Measurements from ENCODE around the gene ENG. TPM values are rescaled to one million over a fixed set of nuclear protein-coding genes. Genes with fewer than 3 reads are reported as not detected.

ENG gene
- polyA plus RNA-seq, 3 donors = 15.7 to 26.0 (median 17.9) TPM

DNA sequence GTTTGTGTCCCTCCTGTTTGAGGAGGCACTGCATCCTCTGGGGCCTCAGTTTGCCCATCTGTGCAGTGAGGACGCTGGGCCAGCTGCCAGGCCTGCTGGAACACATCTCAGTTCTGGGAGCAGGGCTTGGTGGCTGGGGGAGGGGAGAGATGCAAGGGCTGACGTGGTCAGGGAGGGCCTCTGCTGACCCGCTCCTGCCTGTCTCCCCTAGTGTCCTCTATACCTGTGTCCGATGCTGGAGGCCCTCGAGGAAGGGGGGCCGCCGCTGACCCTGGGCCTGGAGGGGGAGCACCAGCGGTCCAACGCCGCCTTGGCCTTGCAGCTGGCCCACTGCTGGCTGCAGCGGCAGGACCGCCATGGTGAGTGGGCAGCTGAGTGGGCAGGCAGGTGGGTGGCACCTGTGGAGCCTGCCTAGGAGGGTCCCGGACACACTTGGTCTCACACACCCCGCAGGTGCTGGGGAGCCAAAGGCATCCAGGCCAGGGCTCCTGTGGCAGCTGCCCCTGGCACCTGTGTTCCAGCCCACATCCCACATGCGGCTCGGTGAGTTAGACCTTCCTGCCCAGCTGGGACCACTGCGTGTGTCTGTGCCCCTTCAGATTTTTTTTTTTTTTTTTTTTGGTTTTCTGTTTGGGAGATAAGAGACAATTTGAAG lies 46.0 kb downstream of the ENG start:
- Mint-ChIP-seq H3K27ac (no peak overlapping the region), H3K4me3 (no peak overlapping the region)
- peaks cover 37 to 47% of the 10 kb centered on the region in 2 donors for H3K36me3 ChIP-seq (replicated peaks in 1 of 2; ENCODE audit: control insufficient read depth in 1 of 2, insufficient read depth in 2 of 2, low read length in 2 of 2)

GRCh38 chr9:127806871-127807270 lies 47.6 kb downstream of the ENG start:
- H2AFZ ChIP-seq (ENCODE audit: insufficient read depth, low read depth, low read length, poor library complexity, severe bottlenecking) = no peak overlapping the region
- no peak overlapping the region for H3K4me3 ChIP-seq (replicated peaks in 1 of 3; ENCODE audit: low read depth in 2 of 3, low read length in 3 of 3)
- peaks cover 27 to 32% of the 10 kb centered on the region in 2 donors for H3K36me3 ChIP-seq (replicated peaks in 1 of 2; ENCODE audit: control insufficient read depth in 1 of 2, insufficient read depth in 2 of 2, low read length in 2 of 2)
- no peaks in the 10 kb centered on the region for H3K9me3 ChIP-seq (replicated peaks in 1 of 2; ENCODE audit: control insufficient read depth in 1 of 2, insufficient read depth in 1 of 2, low read length in 2 of 2)
- H3K9ac ChIP-seq (ENCODE audit: insufficient read depth, low read length, poor library complexity, severe bottlenecking) = no peak overlapping the region
- peaks cover 27% of the 10 kb centered on the region for H3K4me1 Mint-ChIP-seq
- TF ChIP-seq CTCF (IDR thresholded peaks at IDR 0.05) = no peak
- H3K27ac ChIP-seq (ENCODE audit: low read depth in 1 of 2, low read length in 2 of 2) = no peak overlapping the region
- H4K20me1 ChIP-seq (ENCODE audit: insufficient read depth, low read length) = peaks cover 10% of the 10 kb centered on the region
- no peak for DNase-seq
- H3K27me3 ChIP-seq (ENCODE audit: control insufficient read depth in 2 of 2, insufficient read depth in 2 of 2, low read length in 2 of 2) = no peaks in the 10 kb centered on the region
- no peak overlapping the region for H3K4me3 Mint-ChIP-seq
- peaks cover 0 to 2% (median 0%) of the 10 kb centered on the region in 3 donors for H3K27me3 Mint-ChIP-seq (ENCODE audit: low read depth in 3 of 3)
- no peak overlapping the region for H3K4me2 ChIP-seq (replicated peaks; ENCODE audit: extremely low read depth, low read length, poor library complexity, severe bottlenecking)
- intact Hi-C loops (cut with micrococcal nuclease) = no loop called here
- peaks cover 20 to 24% of the 10 kb centered on the region in 2 donors for H3K4me1 ChIP-seq (ENCODE audit: control insufficient read depth in 1 of 2, insufficient read depth in 2 of 2, low read length in 2 of 2)
- H3K36me3 Mint-ChIP-seq = peaks cover 28 to 44% of the 10 kb centered on the region in 2 donors
- H3K9me3 Mint-ChIP-seq = no peaks in the 10 kb centered on the region
- peaks cover 22% of the 10 kb centered on the region for H3K79me2 ChIP-seq (ENCODE audit: insufficient read depth, low read length)
- H3K27ac Mint-ChIP-seq = peak overlapping the region in 4 of 7 donors; percentile 23 to 60 (median 40)
- 97% methylated on average over 9 of the region's 14 CpGs for WGBS (ENCODE audit: insufficient coverage)

More for the DNA sequence above, 46.0 kb downstream of the ENG start:
- H3K27ac ChIP-seq (ENCODE audit: low read depth in 1 of 2, low read length in 2 of 2) = no peak overlapping the region
- no peaks in the 10 kb centered on the region for H3K9me3 Mint-ChIP-seq
- no peaks in the 10 kb centered on the region for H3K9me3 ChIP-seq (replicated peaks in 1 of 2; ENCODE audit: control insufficient read depth in 1 of 2, insufficient read depth in 1 of 2, low read length in 2 of 2)
- no peak overlapping the region for H3K4me2 ChIP-seq (replicated peaks; ENCODE audit: extremely low read depth, low read length, poor library complexity, severe bottlenecking)
- WGBS (ENCODE audit: insufficient coverage) = 97% methylated on average over 14 of the region's 17 CpGs
- H4K20me1 ChIP-seq (ENCODE audit: insufficient read depth, low read length) = peaks cover 10% of the 10 kb centered on the region
- peaks cover 17% of the 10 kb centered on the region for H3K79me2 ChIP-seq (ENCODE audit: insufficient read depth, low read length)
- H3K4me3 ChIP-seq (replicated peaks in 1 of 3; ENCODE audit: low read depth in 2 of 3, low read length in 3 of 3) = no peak overlapping the region
- H3K27me3 ChIP-seq (ENCODE audit: control insufficient read depth in 2 of 2, insufficient read depth in 2 of 2, low read length in 2 of 2) = no peaks in the 10 kb centered on the region
- no peak overlapping the region for H3K9ac ChIP-seq (ENCODE audit: insufficient read depth, low read length, poor library complexity, severe bottlenecking)
- peaks cover 9 to 10% of the 10 kb centered on the region in 2 donors for H3K4me1 ChIP-seq (ENCODE audit: control insufficient read depth in 1 of 2, insufficient read depth in 2 of 2, low read length in 2 of 2)
- no peak overlapping the region for H2AFZ ChIP-seq (ENCODE audit: insufficient read depth, low read depth, low read length, poor library complexity, severe bottlenecking)
- peaks cover 40 to 57% of the 10 kb centered on the region in 2 donors for H3K36me3 Mint-ChIP-seq
- TF ChIP-seq CTCF (IDR thresholded peaks at IDR 0.05) = no peak
- intact Hi-C loops (cut with micrococcal nuclease) = no loop called here
- H3K27me3 Mint-ChIP-seq (ENCODE audit: low read depth in 3 of 3) = peaks cover 0 to 3% (median 0%) of the 10 kb centered on the region in 3 donors
- peaks cover 16% of the 10 kb centered on the region for H3K4me1 Mint-ChIP-seq
- no peak for DNase-seq

Measured in CD14-positive monocyte (primary cell).